Prostate gland (tissue), 2 donors: ENCODE data around the gene RBM20.

Source experiments
- POLR2A ChIP-seq: fragments of 450-650 bp; IDR thresholded peaks from one replicate; pipeline ENCODE4 v1.6.1; 2016; ENCODE audit warnings: antibody characterized with exemption, mild to moderate bottlenecking
- POLR2AphosphoS5 ChIP-seq: sonication (generic); formaldehyde crosslinking; IDR thresholded peaks from one replicate; pipeline ENCODE4 v1.6.1; 2017; ENCODE audit warnings: antibody characterized with exemption
- TF ChIP-seq, protein P1 (sequence below), 4 experiments: fragments of 200-600 bp in 2 of 4; fragments of 450-650 bp in 2 of 4; sonication (generic) in 2 of 4; IDR thresholded peaks; 1 replicate in 3 of 4; 2 replicates in 1 of 4; pipeline ENCODE4 v1.5.1; 2016 to 2019; ENCODE audit warnings: antibody characterized with exemption in 4 of 4, mild to moderate bottlenecking in 2 of 4, moderate library complexity in 2 of 4

DNA sequence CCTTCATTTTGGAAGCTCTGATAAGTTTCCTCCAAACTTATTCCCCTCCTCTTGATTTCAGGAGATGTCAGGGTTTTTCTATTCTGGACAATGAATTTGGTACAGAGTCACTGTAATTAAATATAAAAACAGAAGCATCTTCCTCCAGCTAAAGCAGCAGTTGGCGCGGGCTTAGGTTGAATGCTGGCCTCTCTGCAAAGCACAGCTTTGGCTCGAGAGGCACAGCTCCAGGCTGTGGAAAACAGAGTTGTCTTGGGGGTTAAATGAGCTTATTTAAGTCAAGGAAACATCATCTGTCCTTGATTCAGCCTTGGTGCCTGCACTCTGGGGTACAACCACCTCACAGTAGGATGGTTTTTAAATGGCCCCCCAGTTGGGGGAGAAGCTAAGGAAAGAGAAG is 192.6 kb downstream of the RBM20 start:
- TF ChIP-seq, protein P1, sequence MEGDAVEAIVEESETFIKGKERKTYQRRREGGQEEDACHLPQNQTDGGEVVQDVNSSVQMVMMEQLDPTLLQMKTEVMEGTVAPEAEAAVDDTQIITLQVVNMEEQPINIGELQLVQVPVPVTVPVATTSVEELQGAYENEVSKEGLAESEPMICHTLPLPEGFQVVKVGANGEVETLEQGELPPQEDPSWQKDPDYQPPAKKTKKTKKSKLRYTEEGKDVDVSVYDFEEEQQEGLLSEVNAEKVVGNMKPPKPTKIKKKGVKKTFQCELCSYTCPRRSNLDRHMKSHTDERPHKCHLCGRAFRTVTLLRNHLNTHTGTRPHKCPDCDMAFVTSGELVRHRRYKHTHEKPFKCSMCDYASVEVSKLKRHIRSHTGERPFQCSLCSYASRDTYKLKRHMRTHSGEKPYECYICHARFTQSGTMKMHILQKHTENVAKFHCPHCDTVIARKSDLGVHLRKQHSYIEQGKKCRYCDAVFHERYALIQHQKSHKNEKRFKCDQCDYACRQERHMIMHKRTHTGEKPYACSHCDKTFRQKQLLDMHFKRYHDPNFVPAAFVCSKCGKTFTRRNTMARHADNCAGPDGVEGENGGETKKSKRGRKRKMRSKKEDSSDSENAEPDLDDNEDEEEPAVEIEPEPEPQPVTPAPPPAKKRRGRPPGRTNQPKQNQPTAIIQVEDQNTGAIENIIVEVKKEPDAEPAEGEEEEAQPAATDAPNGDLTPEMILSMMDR (IDR thresholded peaks at IDR 0.05), result no peak
- no peak for TF ChIP-seq POLR2A
- TF ChIP-seq POLR2AphosphoS5, result no peak
